H1 (cell line): Measurements from ENCODE around the gene CAPN10.

ENCODE experiments used
- ASH2L ChIP-seq: fragments of 200-600, 300-600 bp; sonication (generic); IDR thresholded peaks from one replicate; pipeline ENCODE4 v1.7.1; 2017; ENCODE audit warnings: low read length
- CTCF ChIP-seq, 3 experiments: IDR thresholded peaks; 1 replicate in 2 of 3; 2 replicates in 1 of 3; pipeline versions ENCODE4 v1.5.1 to v1.6.1; 2011; ENCODE audit warnings: low read length in 3 of 3, mild to moderate bottlenecking in 3 of 3, inconsistent platforms in 2 of 3, low read depth in 1 of 3, moderate library complexity in 1 of 3; ENCODE audit not compliant: insufficient read depth in 1 of 3; ENCODE audit errors: control extremely low read depth in 1 of 3
- EZH2 ChIP-seq: fragments of 200-600 bp; sonication (generic); IDR thresholded peaks from 2 replicates; pipeline ENCODE4 v1.7.1; 2012; ENCODE audit warnings: low read depth, mild to moderate bottlenecking, moderate library complexity, low read length, inconsistent platforms; ENCODE audit not compliant: severe bottlenecking
- JUND ChIP-seq: IDR thresholded peaks from 2 replicates; pipeline ENCODE4 v1.6.1; 2011; ENCODE audit warnings: mild to moderate bottlenecking, improper control_type of control experiment, low read length
- POLR2A ChIP-seq, 2 experiments: IDR thresholded peaks; 1 replicate in 1 of 2; 2 replicates in 1 of 2; pipeline ENCODE4 v1.6.1; 2011; ENCODE audit warnings: low read depth in 2 of 2, low read length in 2 of 2, mild to moderate bottlenecking in 2 of 2; ENCODE audit errors: control extremely low read depth in 1 of 2
- POLR2AphosphoS5 ChIP-seq: IDR thresholded peaks from 2 replicates; pipeline ENCODE4 v1.6.1; 2011; ENCODE audit warnings: low read depth, low read length
- TEAD4 ChIP-seq: IDR thresholded peaks from 2 replicates; pipeline ENCODE4 v1.6.1; 2012; ENCODE audit warnings: low read depth, low read length, inconsistent platforms, mixed read lengths
- USF2 ChIP-seq: IDR thresholded peaks from 2 replicates; pipeline ENCODE4 v1.6.1; 2011; ENCODE audit warnings: low read length, improper control_type of control experiment

GRCh38 chr2:240601061-240601830 lies 14.7 kb downstream of the CAPN10 start:
- TF ChIP-seq JUND (no peak), EZH2 (no peak), CTCF (IDR thresholded peaks at IDR 0.05; ENCODE audit: control extremely low read depth in 1 of 3, insufficient read depth in 1 of 3, low read depth in 1 of 3, low read length in 3 of 3) (no peak), POLR2AphosphoS5 (no peak), TEAD4 (no peak), POLR2A (IDR thresholded peaks at IDR 0.05; ENCODE audit: control extremely low read depth in 1 of 2, low read depth in 2 of 2, low read length in 2 of 2) (no peak), USF2 (no peak), ASH2L (no peak)
